Heart left ventricle (tissue), 16 donors: ENCODE data around the gene KIF24. TPM values are rescaled to one million over a fixed set of nuclear protein-coding genes. Genes with fewer than 3 reads are reported as not detected.

ENCODE experiments used
- ATAC-seq, 4 donors: fragments of 200-7000 bp; cut with Tn5 transposase; one replicate each; pipeline ENCODE4 v1.9.1; 2020 to 2022; ENCODE audit warnings: moderate library complexity in 4 of 4, mild to moderate bottlenecking in 3 of 4, moderate number of reproducible peaks in 1 of 4
- DNase-seq, 5 donors: peaks; one replicate each; pipeline ENCODE4 v3.0.0-alpha.2; 2020
- H3K27ac ChIP-seq, 12 donors: fragments of 200-600 bp; sonication (generic) in 4 of 12; one replicate each; pipeline versions ENCODE4 v1.5.0 to v1.8.0; 2016 to 2022; ENCODE audit warnings: mild to moderate bottlenecking in 2 of 12
- H3K27me3 ChIP-seq, 9 donors: fragments of 200-600 bp; sonication (generic) in 2 of 9; one replicate each; pipeline versions ENCODE4 v1.5.1 to v1.8.0; 2016 to 2022; ENCODE audit warnings: mild to moderate bottlenecking in 3 of 9
- H3K36me3 ChIP-seq, 9 donors: fragments of 200-600 bp; sonication (generic) in 2 of 9; one replicate each; pipeline versions ENCODE4 v1.5.0 to v1.8.0; 2018 to 2022; ENCODE audit warnings: mild to moderate bottlenecking in 2 of 9
- H3K4me1 ChIP-seq, 12 donors: fragments of 200-600 bp; sonication (generic) in 4 of 12; one replicate each; pipeline versions ENCODE4 v1.5.0 to v1.8.0; 2016 to 2022; ENCODE audit warnings: mild to moderate bottlenecking in 3 of 12
- H3K4me3 ChIP-seq, 12 donors: fragments of 200-600 bp; sonication (generic) in 4 of 12; one replicate each; pipeline versions ENCODE4 v1.5.0 to v1.8.0; 2017 to 2022; ENCODE audit warnings: mild to moderate bottlenecking in 9 of 12, moderate library complexity in 4 of 12
- H3K9me3 ChIP-seq, 12 donors: fragments of 200-600 bp; sonication (generic) in 4 of 12; one replicate each; pipeline versions ENCODE4 v1.5.0 to v1.8.0; 2016 to 2022; ENCODE audit warnings: mild to moderate bottlenecking in 1 of 12
- POLR2A ChIP-seq, 2 donors: fragments of 450-650 bp; IDR thresholded peaks; one replicate each; pipeline ENCODE4 v1.6.1; 2017; ENCODE audit warnings: antibody characterized with exemption in 2 of 2, mild to moderate bottlenecking in 2 of 2, moderate library complexity in 2 of 2
- WGBS, 4 donors: extraction: QIAGEN DNeasy Blood & Tissue Kit in 2 of 4; methylation state at CpG; one replicate each; pipeline versions ENCODE4 v1.1.5 to v1.1.7; 2013 to 2018; 5-methylcytosine and 5-hydroxymethylcytosine counted together
- intact Hi-C, 10 donors: fragments of 100-400 bp; cut with DNase I; formaldehyde crosslinking; loops; one replicate each; pipeline versions ENCODE4 v1.11.1 to v1.14.2; 2022
- polyA plus RNA-seq, 2 donors: library from polyadenylated mRNA; stranded (reverse); fragments of 200-250 nt; gene quantifications; one replicate each; pipeline ENCODE4 v1.2.3, GENCODE V29; 2013
- total RNA-seq, 9 donors: library from RNA; depleted of rRNA in 2 of 9; stranded (reverse); fragments of >200 nt in 2 of 9; fragmentation: NEBNext Ultra II Directional in 3 of 9; extraction: Animal tissue kit (Norgen Biotek cat#: 25700) in 3 of 9; gene quantifications; one replicate each; pipeline versions ENCODE4 v1.1.0 to v1.2.4, GENCODE V29; 2016 to 2023
- TF ChIP-seq, protein P1 (sequence below), 12 donors: fragments of 200-600 bp; sonication (generic) in 4 of 12; IDR thresholded peaks; one replicate each; pipeline versions ENCODE4 v1.5.0 to v1.8.0; 2018 to 2022; ENCODE audit warnings: antibody characterized with exemption in 12 of 12, mild to moderate bottlenecking in 5 of 12
- donor health status: ischemic (EF 13 %, LVEDD 7.1; RV severe dilation, severe dysfunction).
- donor health status: healthy with polysubstance abuse.
- donor health status: DM: no; HTN: yes; CAD: no.
- donor health status: DM: no; HTN: no; CAD: no.
- donor health status: ischemic (EF 25% LVEDD 6.9; RV normal size, moderate dysfunction).
- donor health status: ischemic (EF 25% LVEDD 5.7; RV mildly dilated, moderate dysfunction).
- donor health status: healthy.
- donor health status: DM: yes; HTN: yes; CAD: no.
- donor health status: ischemic (EF 35%, LVEDD 5.7; RV mildly dilated, moderate dysfunction).
- donor health status: nonischemic (EF 11% LVEDD 7.7; RV severe dilation, severe dysfunction).
- donor health status: DM: yes; HTN: yes; CAD: no.
- donor health status: PGD.
- donor health status: ischemic (EF 29% LVEDD 5.4; RV normal size, mild dysfunction).
- donor health status: nonischemic (EF 23%, LVEDD 6.1; RV moderate dilation, normal function).

Gene KIF24
- total and polyA plus RNA-seq, 11 donors: 0.19 to 1.6 (median 0.64) TPM

DNA sequence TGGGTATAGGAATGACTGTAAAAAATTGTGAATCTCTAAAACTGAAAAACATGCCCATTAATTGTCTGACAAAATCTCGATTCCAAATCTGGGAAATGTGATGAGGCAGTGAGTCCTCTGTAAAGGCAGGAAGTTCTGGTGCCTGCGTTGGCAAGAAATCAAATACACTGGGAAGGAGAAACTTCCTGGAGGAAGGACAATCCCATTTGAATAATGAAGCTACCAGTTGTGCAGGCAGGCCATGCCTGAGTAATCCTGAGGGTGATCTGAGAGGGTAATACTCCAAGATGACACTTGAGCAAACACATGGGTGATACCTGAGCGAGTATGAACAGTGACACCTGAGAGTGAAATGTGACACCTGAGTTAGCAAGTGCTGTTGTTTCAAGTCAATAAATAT lies 49.7 kb downstream of the KIF24 start:
- Histone ChIP-seq H3K27me3 (no peaks in the 10 kb centered on the region), H3K9me3 (no peaks in the 10 kb centered on the region), H3K27ac (no peak overlapping the region), H3K4me3 (no peak overlapping the region), H3K4me1 (peaks cover 0 to 14% (median 0%) of the 10 kb centered on the region in 12 donors), H3K36me3 (no peaks in the 10 kb centered on the region)
- DNase-seq: no peak
- TF ChIP-seq POLR2A (IDR thresholded peaks at IDR 0.05): no peak
- TF ChIP-seq, protein P1, sequence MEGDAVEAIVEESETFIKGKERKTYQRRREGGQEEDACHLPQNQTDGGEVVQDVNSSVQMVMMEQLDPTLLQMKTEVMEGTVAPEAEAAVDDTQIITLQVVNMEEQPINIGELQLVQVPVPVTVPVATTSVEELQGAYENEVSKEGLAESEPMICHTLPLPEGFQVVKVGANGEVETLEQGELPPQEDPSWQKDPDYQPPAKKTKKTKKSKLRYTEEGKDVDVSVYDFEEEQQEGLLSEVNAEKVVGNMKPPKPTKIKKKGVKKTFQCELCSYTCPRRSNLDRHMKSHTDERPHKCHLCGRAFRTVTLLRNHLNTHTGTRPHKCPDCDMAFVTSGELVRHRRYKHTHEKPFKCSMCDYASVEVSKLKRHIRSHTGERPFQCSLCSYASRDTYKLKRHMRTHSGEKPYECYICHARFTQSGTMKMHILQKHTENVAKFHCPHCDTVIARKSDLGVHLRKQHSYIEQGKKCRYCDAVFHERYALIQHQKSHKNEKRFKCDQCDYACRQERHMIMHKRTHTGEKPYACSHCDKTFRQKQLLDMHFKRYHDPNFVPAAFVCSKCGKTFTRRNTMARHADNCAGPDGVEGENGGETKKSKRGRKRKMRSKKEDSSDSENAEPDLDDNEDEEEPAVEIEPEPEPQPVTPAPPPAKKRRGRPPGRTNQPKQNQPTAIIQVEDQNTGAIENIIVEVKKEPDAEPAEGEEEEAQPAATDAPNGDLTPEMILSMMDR (IDR thresholded peaks at IDR 0.05): no peak
- 51 to 69% (median 58%) methylated on average over 3 of the region's 3 CpGs for WGBS, 4 donors
- intact Hi-C loops: loop anchor here in 1 of 10 donors (2.0 kb wide), 1 partner anchor 17 kb away; no protein-coding TSS in a partner anchor
- ATAC-seq: no peak

Other genes starting within 250 kb of the KIF24 start
- 10 to 100 TPM; 14.2 to 29.4 (median 16.7) TPM for gene DCAF12, start 202.6 kb downstream of the KIF24 start, total RNA-seq
- gene DCAF12, start 202.6 kb downstream of the KIF24 start, polyA plus RNA-seq: 10 to 100 TPM in 1 of 2 donors, 1 to 10 TPM in 1; 5.6 to 17.8 TPM
- 10 to 100 TPM; 35.1 to 55.6 (median 43.1) TPM for gene UBAP1, start 150.2 kb downstream of the KIF24 start, total RNA-seq
- 10 to 100 TPM; 18.7 to 66.1 TPM for gene UBAP1, start 150.2 kb downstream of the KIF24 start, polyA plus RNA-seq
- 10 to 100 TPM; 14.1 to 21.3 (median 17.2) TPM for gene NUDT2, start 301 bp upstream of the KIF24 start, total RNA-seq
- 10 to 100 TPM; 19.4 to 27.6 TPM for gene NUDT2, start 301 bp upstream of the KIF24 start, polyA plus RNA-seq
- gene MYORG, start 47.6 kb upstream of the KIF24 start, total RNA-seq: 10 to 100 TPM in 1 of 9 donors, 1 to 10 TPM in 8; 3.5 to 10.2 (median 6.7) TPM
- gene MYORG, start 47.6 kb upstream of the KIF24 start, polyA plus RNA-seq: 1 to 10 TPM; 1.3 to 5.9 TPM
- gene FAM219A, start 129.3 kb upstream of the KIF24 start, total RNA-seq: 10 to 100 TPM; 12.7 to 36.7 (median 25.9) TPM
- 10 to 100 TPM; 15.4 to 39.1 TPM for gene FAM219A, start 129.3 kb upstream of the KIF24 start, polyA plus RNA-seq
- gene DNAI1, start 129.5 kb upstream of the KIF24 start, total RNA-seq: under 1 TPM in 2 of 9 donors, not detected in 7; 0.43 to 0.86 TPM
- under 1 TPM in 1 of 2 donors, not detected in 1; 0.36 TPM for gene DNAI1, start 129.5 kb upstream of the KIF24 start, polyA plus RNA-seq
- 1 to 10 TPM in 1 of 9 donors, under 1 TPM in 6, not detected in 2; 0.37 to 1.2 (median 0.52) TPM for gene ENHO, start 193.7 kb upstream of the KIF24 start, total RNA-seq
- under 1 TPM; 0.26 to 0.27 TPM for gene ENHO, start 193.7 kb upstream of the KIF24 start, polyA plus RNA-seq